ENCODE results near the gene UBE2A.

DNA sequence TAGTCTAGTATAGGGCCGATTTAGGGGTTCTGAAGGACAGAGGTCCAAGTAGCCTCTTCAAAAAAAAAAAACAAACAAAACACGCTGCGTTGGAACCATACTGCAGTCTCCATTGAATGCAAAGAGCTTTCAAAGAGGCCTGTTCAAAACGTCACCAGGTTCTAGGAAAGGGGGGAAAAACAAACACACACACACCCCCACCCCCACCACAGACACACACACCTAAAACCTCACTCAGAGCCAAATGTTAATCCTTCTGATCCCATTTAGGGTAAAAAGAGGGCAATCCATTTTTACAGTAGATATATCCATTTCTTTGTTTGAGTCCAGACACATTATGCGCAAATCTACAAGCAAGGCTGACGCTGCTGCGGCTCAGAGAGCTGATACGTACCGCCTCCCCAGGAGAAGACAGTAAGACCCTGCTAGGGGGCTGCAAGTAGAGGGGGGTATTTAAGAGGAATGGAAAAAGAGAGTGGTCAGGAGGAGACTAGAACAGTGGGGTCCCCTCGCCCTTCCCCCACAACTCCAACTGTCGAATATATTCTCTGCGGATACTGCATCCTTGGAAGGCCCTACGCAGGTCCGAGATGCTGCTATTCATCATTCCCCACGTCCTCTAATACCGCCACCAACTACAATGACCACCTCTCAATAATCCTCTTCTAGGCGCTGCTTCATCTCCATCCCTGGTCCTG is 30.6 kb downstream of the UBE2A start:
- TF ChIP-seq EZH2 (IDR thresholded peaks at IDR 0.05; ENCODE audit: borderline replicate concordance, low read depth, low read length, severe bottlenecking) (no peak), POLR2A (IDR thresholded peaks at IDR 0.05; ENCODE audit: low read depth, low read length) (no peak), POLR2AphosphoS5 (IDR thresholded peaks at IDR 0.05; ENCODE audit: insufficient read depth, low read depth, low read length) (no peak), FOS (IDR thresholded peaks at IDR 0.05; ENCODE audit: borderline replicate concordance, insufficient read depth, low read length) (no peak), MYC (IDR thresholded peaks at IDR 0.05; ENCODE audit: low read depth, low read length) (no peak), JUN (IDR thresholded peaks at IDR 0.05; ENCODE audit: borderline replicate concordance, insufficient read depth, insufficient read length, low read depth) (no peak)
- TF ChIP-seq, protein P1, sequence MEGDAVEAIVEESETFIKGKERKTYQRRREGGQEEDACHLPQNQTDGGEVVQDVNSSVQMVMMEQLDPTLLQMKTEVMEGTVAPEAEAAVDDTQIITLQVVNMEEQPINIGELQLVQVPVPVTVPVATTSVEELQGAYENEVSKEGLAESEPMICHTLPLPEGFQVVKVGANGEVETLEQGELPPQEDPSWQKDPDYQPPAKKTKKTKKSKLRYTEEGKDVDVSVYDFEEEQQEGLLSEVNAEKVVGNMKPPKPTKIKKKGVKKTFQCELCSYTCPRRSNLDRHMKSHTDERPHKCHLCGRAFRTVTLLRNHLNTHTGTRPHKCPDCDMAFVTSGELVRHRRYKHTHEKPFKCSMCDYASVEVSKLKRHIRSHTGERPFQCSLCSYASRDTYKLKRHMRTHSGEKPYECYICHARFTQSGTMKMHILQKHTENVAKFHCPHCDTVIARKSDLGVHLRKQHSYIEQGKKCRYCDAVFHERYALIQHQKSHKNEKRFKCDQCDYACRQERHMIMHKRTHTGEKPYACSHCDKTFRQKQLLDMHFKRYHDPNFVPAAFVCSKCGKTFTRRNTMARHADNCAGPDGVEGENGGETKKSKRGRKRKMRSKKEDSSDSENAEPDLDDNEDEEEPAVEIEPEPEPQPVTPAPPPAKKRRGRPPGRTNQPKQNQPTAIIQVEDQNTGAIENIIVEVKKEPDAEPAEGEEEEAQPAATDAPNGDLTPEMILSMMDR (IDR thresholded peaks at IDR 0.05; ENCODE audit: extremely low read depth in 1 of 2, insufficient read depth in 1 of 2, low read depth in 1 of 2, low read length in 2 of 2), result no peak
- TF ChIP-seq, protein P2, sequence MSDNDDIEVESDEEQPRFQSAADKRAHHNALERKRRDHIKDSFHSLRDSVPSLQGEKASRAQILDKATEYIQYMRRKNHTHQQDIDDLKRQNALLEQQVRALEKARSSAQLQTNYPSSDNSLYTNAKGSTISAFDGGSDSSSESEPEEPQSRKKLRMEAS (IDR thresholded peaks at IDR 0.05; ENCODE audit: insufficient read depth, insufficient read length), result no peak
